SKM-1 (cell line): ENCODE data around the gene BBC3.

Experiments used
- DNase-seq: peaks from one replicate; lab custom pipeline; 2025; ENCODE audit not compliant: unreplicated experiment; lab: John Stamatoyannopoulos, UW

Gene BBC3

DNA sequence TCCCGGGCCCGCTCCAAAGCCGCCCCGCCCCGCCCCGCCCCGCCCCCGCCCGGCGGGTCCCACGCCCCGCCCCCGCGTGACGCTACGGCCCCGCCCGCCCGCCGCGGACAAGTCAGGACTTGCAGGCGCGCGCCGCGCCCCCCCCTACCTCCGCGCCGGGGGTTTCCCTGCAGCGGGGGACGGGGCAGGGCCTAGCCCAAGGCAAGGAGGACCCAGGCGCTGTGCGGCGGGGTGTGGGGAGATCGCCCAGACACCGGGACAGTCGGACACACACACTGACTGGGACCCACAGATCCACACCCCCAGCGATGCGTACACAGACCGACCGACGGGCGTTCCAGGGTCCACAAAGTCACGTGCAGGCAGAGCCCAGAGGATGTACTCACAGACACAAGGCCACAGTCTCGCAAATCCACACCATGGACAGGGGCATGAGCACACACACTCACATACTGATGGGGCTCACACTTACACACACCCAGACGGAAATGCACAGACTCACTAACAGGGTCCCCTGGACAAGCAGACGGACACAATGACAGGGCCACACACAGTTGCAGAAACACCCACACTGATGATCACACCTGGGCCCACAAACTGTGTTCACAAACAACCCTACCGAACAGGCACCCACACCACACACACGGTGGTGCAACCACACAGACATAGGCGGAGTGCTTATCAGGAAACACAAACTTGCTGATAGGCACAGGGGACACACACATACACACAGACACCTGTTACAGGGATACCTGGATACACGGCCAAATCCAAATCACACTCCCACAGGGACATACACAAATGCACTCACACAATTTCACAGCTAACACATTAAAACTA lies 436 bp upstream of the BBC3 start:
- DNase-seq, result peak; percentile 6

DNA sequence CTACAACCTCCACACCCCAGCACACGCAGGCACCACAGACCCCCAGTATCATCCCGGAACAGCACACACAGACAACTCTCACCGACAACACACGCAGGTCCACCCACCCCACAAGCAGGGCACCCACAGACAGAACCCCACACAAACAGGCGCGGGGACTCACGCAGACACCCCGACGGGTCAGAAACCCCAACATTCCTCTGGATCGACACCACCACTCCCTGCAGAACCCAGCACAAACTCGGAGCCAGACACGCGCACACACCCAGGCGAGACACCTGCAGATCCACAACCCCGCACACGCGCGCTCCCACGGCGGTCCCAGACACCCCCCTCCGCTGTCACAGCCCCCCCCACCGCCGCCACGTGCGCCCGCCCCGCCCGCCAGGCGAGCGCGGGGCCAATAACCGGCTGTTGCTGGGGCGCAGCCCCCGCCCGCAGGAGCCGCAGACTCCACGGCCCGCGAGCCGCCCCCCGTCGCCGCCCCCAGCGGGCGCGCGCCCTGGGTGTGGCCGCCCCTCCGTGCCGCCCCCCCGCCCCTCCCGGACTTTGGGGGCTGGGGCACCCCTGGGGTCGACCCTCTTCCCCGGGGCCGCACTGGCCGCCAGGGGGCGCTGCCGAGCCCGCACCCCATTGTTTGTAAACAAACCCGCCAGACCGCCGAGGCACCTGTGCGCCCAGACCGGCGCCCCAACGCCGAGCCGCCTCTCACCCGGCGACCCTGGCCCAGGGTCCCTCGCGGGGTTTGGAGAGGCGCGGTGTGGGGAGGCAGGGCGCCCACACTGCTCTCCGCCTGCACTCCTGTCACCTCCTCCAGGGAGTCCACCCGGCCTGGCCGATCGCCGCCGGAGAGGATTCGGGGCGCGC lies 712 bp downstream of the BBC3 start:
- no peak for DNase-seq

DNA sequence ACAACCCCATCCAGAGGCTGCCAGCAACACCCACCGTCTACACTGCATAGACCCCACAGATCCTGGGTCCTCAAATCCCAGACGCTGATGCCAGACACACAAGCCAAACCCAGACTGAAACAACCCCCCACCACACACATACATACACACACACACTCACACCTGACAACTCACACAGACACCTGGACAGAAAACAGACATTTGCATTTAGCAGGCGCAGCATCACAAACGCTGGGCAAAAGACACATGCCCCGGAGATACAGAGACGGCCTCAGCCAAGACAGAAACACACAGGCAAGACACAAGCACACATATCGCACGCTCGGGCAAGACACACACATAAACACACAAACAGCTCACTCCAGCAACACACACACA lies 1.3 kb downstream of the BBC3 start:
- no peak for DNase-seq

DNA sequence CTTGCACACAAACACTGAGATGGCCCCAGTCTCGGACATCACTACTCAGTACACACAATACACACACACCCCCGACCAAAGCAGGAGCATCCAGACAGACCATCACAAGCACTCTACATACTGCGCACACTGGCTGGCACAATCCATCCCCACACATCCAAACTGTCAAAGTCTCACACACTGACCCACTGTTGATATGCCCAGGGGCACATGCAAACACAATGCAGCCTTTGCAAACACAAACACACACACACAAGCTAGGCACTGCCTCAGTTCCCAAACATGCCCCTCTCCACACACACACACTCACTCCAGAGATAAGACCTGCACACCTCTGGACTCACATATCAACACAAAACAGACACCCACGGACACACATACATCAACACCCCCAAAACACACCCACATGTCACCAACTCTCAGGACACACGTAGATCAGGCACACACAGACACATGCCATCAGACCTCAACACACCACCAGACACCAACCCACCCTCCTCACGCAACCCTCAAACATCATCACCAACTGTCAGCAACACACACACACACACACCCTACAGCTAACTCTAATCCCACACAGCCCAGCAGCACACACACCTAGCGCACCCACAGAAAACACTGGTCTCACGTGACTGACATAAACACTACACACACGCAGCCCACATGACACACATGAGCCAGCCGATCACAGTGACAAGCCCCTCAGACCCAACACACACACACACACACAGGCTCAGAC lies 1.9 kb downstream of the BBC3 start:
- DNase-seq, result no peak

GRCh38 chr19:47228168-47228936 lies 2.6 kb downstream of the BBC3 start:
- no peak for DNase-seq

GRCh38 chr19:47227352-47228167 lies 3.4 kb downstream of the BBC3 start:
- DNase-seq, result peak; percentile 55

- peak; percentile 45 for DNase-seq
These were observed 4.3 kb downstream of the BBC3 start for GRCh38 chr19:47226426-47227351.

DNA sequence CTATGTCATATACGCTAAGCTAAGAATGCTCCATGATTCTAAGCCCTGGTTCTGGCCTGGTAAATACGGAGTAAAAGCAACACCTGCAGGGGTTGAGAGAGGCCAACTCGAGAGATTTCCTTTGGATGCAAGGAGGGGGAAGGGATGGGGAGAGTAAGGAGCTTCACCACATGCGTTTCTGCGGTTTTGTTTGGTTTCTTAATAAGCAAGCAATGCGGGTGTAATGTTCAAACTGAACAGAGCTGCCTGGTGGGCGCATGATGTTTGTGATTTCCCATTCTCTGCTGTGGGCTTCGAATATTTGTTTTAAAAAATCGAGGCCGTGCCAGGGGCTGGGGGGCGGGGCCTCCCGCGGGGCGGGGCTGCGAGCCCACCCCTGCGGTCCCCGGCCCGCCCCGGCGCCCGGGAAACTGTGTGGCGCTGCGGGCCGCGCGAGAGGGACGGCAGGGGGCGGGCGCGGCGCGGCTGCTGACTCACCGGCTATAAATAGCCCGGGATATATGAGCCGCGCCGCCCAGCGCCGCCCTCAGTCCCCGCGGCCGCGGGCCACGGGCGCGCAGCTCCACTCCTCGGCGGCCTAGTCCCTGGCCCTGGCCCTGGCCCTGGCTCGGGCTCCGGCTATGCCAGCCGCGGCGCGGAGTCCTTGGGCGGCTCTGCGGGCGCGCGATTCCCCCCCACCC lies 5.1 kb downstream of the BBC3 start:
- DNase-seq, result peak; percentile 19

- DNase-seq, result no peak
These were observed 9.1 kb downstream of the BBC3 start for GRCh38 chr19:47221890-47222289.

DNA sequence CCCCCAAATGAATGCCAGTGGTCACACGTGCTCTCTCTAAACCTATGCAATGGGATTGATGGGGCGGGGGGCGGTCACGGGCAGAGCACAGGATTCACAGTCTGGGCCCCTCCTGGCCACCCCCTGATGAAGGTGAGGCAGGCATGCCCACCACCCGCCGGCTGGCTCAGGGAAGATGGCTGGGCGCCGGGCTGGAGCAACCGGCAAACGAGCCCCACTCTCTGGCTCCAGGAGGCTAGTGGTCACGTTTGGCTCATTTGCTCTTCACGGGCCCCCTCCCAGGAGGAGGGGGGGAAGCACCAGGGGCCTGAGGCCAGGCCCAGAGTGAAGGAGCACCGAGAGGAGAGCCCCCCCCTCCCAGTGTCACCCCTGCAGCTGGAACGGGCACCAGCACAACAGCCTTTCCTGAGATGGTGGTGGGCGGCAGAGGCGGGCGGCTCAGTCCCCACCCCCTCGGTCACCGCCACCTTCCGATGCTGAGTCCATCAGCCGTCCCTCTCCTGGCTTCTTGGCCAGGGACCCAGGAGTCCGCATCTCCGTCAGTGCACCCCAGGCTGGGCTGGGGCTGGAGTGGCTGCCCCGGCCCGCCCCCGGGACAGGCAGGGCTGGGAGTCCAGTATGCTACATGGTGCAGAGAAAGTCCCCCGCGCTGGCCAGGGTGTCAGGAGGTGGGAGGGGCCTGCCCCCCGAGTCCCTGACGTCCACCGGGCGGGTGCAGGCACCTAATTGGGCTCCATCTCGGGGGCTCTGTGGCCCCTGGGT lies 9.7 kb downstream of the BBC3 start:
- no peak for DNase-seq

DNA sequence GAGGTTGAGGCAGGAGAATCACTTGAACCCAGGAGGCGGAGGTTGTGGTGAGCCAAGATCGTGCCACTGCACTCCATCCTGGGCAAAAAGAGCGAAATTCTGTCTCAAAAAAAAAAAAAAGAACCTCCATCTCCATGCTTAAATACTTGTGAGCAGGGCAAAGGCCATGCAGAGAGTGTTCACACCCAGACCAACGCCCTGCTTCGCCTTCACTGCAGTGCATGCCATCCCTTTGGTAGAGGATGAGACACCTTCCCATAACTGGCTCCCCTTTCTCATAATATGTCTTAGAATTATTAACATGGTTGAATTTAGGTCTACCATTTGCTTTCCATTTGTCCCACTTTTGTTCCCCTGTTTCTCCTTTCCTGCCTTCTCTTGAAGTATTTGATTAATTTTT lies 15.4 kb downstream of the BBC3 start:
- no peak for DNase-seq

DNA sequence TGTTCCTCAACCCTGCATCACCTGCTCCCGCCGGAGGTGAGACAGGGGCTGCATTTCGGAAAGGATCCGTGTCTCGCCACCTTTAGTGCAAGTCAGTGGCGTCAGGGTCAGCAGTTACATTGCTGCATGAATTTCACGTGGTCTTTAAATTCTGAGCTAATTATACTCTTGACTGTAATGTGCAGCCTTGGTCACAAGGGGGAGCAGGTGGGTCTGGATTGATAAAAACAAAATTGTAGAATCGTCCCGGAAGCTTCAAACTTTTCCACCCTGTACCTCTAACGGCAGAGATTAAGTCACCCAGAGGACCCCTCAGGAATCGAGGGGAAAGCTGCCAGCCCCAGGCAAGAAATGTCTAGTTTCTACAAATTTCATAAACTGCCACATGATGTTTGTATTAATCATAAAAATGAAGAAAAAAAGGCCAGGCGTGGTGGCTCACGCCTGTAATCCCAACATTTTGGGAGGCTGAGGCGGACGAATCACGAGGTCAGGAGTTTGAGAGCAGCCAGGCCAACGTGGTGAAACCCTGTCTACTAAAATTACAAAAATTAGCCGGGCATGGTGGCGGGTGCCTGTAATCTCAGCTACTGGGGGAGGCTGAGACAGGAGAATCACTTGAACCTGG lies 20.2 kb downstream of the BBC3 start:
- peak; percentile 1 for DNase-seq

- no peak for DNase-seq
These were observed 20.9 kb downstream of the BBC3 start for GRCh38 chr19:47210180-47210490.

DNA sequence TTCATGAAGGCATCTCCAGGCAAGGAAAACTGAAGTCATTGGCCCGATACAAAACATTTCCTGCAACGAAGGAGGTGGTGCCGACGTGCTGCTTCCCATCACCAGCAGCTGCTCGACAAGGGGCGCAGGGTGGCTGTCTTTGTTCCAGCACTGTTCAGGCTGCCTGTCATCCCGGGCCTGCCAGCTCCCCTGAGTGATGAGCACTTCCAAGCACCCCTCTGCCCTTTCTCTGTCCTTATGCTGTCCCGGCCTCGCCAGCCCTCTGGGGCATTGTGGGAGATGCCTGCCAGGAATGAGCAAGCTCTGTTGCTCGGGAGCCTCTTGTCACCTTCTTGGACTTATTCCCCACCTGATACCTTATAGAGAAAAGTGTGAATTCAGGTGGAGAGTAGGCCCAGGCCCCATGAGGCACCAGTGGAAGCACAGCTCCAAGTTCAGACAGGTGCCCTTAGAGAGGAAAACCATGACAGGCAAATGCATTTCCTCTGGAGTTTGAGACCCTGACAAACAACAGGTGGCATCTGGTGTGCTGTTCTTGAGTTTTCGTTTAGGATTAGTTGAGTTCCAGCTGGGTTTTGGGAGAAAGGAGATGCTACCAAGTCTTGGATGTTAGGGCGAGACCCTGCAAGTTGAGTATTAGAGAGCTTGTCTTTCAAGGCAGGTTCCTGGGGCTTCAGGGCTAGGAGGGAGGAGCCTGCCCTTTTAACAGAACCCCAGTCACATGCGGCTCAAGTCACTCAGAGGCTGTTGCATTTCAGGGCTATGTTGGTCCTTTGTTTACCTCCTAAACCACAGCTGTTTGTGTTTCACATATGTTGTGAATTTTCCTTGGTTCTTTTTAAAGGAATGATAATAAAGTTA lies 21.4 kb downstream of the BBC3 start:
- DNase-seq, result no peak

DNA sequence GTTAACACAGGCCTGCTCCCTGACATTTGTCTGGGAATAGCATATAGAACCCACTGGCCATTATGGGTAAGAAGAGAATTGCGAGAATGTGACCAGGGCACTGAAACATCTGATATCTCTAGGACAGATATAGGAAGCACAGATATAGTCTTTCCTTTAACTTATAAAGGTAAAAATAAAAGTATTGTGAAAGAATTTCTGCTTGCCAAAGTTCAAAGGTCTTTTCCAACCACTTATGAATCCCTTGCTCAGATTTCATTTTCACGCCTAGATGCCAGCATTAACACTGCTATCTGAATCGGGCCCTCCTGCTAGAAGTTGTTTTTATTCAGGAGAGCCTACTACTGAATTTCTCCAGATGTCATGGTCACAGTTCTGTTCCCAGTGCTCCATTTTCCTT lies 27.7 kb downstream of the BBC3 start:
- DNase-seq, result no peak

DNA sequence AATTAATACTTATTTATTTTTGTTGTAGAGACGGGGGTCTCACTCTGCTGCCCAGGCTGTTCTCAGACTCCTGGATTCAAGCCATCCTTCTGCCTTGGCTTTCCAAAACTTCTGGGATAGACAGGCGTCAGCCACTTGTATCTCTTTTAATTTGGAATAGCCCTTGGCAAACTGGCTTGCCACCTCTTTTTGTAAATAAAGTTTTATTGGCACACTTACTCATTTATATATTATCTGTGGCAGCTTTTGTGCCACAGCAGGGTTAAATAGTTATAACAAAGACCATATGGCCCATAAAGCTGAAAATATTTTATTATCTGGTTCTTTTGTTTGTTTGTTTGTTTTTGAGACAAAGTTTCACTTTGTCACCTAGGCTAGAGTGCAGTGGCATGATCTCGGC lies 30.5 kb downstream of the BBC3 start:
- no peak for DNase-seq
